ENCODE data around the gene NBPF4.
"Not testable (repeated sequence)": the region's sequence is repeated elsewhere in the genome, so short reads cannot be mapped to it uniquely, and the experiment has no call there.

- TF ChIP-seq SUZ12 (IDR thresholded peaks at IDR 0.05; ENCODE audit: extremely low read depth, insufficient read depth, insufficient read length); YY1 (IDR thresholded peaks at IDR 0.05; ENCODE audit: insufficient read depth, insufficient read length); ZNF274 (IDR thresholded peaks at IDR 0.05; ENCODE audit: low read depth, low read length): not testable (repeated sequence)
Measured at GRCh38 chr1:108261519-108261918, 17.6 kb upstream of the NBPF4 start.

All from NT2/D1 (cell line).